Hepatocyte (in vitro differentiated cells): Measurements from ENCODE around the gene SERGEF. TPM values are rescaled to one million over a fixed set of nuclear protein-coding genes. Genes with fewer than 3 reads are reported as not detected.

ENCODE experiments used
- DNase-seq: peaks from one replicate; pipeline ENCODE4 v3.0.0-alpha.2; 2016; ENCODE audit warnings: low spot score
- H2AFZ ChIP-seq: fragments of 200-600 bp; sonication (generic); 2 replicates; pipeline ENCODE4 v1.6.0; 2016; ENCODE audit warnings: antibody characterized with exemption, mild to moderate bottlenecking
- H3K27ac ChIP-seq: fragments of 200-600 bp; sonication (generic); 2 replicates; pipeline ENCODE4 v1.5.1; 2016; ENCODE audit warnings: mild to moderate bottlenecking
- H3K27me3 ChIP-seq: fragments of 200-600 bp; sonication (generic); 2 replicates; pipeline ENCODE4 v1.6.1; 2016
- H3K36me3 ChIP-seq: fragments of 200-600 bp; sonication (generic); replicated peaks from 2 replicates; pipeline ENCODE4 v1.5.1; 2016; ENCODE audit warnings: low read depth; ENCODE audit not compliant: insufficient read depth
- H3K4me1 ChIP-seq: fragments of 200-600 bp; sonication (generic); 2 replicates; pipeline ENCODE4 v1.5.1; 2016; ENCODE audit warnings: mild to moderate bottlenecking, moderate library complexity; ENCODE audit not compliant: insufficient read depth
- H3K4me2 ChIP-seq: fragments of 200-600 bp; sonication (generic); 2 replicates; pipeline ENCODE4 v1.6.0; 2016
- H3K4me3 ChIP-seq: fragments of 200-600 bp; sonication (generic); 2 replicates; pipeline ENCODE4 v1.5.1; 2016; ENCODE audit warnings: mild to moderate bottlenecking
- H3K79me2 ChIP-seq: fragments of 200-600 bp; sonication (generic); 2 replicates; pipeline ENCODE4 v1.6.0; 2017; ENCODE audit warnings: mild to moderate bottlenecking
- H3K9me2 ChIP-seq: fragments of 200-600 bp; sonication (generic); replicated peaks from 2 replicates; pipeline ENCODE4 v1.6.0; 2017; ENCODE audit warnings: mild to moderate bottlenecking; ENCODE audit not compliant: insufficient read depth
- H3K9me3 ChIP-seq: fragments of 200-600 bp; sonication (generic); 2 replicates; pipeline ENCODE4 v1.5.1; 2016; ENCODE audit warnings: low read depth, mild to moderate bottlenecking
- H4K20me1 ChIP-seq: fragments of 200-600 bp; sonication (generic); 2 replicates; pipeline ENCODE4 v1.6.0; 2016; ENCODE audit warnings: mild to moderate bottlenecking; ENCODE audit not compliant: insufficient read depth, poor library complexity, severe bottlenecking
- EZH2 ChIP-seq: fragments of 200-600 bp; sonication (generic); IDR thresholded peaks from 2 replicates; pipeline ENCODE4 v1.6.1; 2016; ENCODE audit warnings: antibody characterized with exemption, mild to moderate bottlenecking, borderline replicate concordance
- EZH2phosphoT487 ChIP-seq: fragments of 200-600 bp; sonication (generic); IDR thresholded peaks from one replicate; pipeline ENCODE4 v1.6.1; 2018; ENCODE audit warnings: antibody characterized with exemption, mild to moderate bottlenecking, low read depth, moderate library complexity; ENCODE audit not compliant: unreplicated experiment, severe bottlenecking
- WGBS: methylation state at CpG from one replicate; pipeline ENCODE4 v1.1.6; 2016; ENCODE audit warnings: low lambda C conversion rate; ENCODE audit errors: missing lambda C conversion rate; 5-methylcytosine and 5-hydroxymethylcytosine counted together
- polyA plus RNA-seq: library from polyadenylated mRNA; unstranded; fragments of >200 nt; fragmentation: Nextera tagmentation; extraction: Ambion mirVana; gene quantifications from 2 replicates; pipeline ENCODE4 v1.2.1, GENCODE V29; 2016
- total RNA-seq: library from RNA; depleted of rRNA; stranded (reverse); fragments of >200 nt; gene quantifications from 2 replicates; pipeline ENCODE4 v1.2.3, GENCODE V29; 2014
- TF ChIP-seq, protein P1 (sequence below): fragments of 200-600 bp; sonication (generic); IDR thresholded peaks from 2 replicates; pipeline ENCODE4 v1.5.1; 2016; ENCODE audit warnings: antibody characterized with exemption, mild to moderate bottlenecking; ENCODE audit not compliant: poor library complexity

SERGEF gene
- total and polyA plus RNA-seq, 2 experiments from 2014 or later, result 21.7 to 28.7 TPM

- Histone ChIP-seq H3K4me2 (no peak overlapping the region), H3K4me1 (no peaks in the 10 kb centered on the region), H3K27me3 (no peaks in the 10 kb centered on the region), H2AFZ (no peak overlapping the region), H3K36me3 (no peaks in the 10 kb centered on the region), H3K9me3 (no peaks in the 10 kb centered on the region), H3K79me2 (no peaks in the 10 kb centered on the region), H3K9me2 (no peaks in the 10 kb centered on the region), H3K27ac (no peak overlapping the region), H4K20me1 (no peaks in the 10 kb centered on the region), H3K4me3 (no peak overlapping the region)
- DNase-seq, result no peak
- TF ChIP-seq EZH2, result no peak
- TF ChIP-seq, protein P1, sequence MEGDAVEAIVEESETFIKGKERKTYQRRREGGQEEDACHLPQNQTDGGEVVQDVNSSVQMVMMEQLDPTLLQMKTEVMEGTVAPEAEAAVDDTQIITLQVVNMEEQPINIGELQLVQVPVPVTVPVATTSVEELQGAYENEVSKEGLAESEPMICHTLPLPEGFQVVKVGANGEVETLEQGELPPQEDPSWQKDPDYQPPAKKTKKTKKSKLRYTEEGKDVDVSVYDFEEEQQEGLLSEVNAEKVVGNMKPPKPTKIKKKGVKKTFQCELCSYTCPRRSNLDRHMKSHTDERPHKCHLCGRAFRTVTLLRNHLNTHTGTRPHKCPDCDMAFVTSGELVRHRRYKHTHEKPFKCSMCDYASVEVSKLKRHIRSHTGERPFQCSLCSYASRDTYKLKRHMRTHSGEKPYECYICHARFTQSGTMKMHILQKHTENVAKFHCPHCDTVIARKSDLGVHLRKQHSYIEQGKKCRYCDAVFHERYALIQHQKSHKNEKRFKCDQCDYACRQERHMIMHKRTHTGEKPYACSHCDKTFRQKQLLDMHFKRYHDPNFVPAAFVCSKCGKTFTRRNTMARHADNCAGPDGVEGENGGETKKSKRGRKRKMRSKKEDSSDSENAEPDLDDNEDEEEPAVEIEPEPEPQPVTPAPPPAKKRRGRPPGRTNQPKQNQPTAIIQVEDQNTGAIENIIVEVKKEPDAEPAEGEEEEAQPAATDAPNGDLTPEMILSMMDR, result no peak
- no peak for TF ChIP-seq EZH2phosphoT487
- 79% methylated on average over 13 of the region's 13 CpGs for WGBS
These were observed 262.6 kb downstream of the SERGEF start for GRCh38 chr11:17750013-17750800.

DNA sequence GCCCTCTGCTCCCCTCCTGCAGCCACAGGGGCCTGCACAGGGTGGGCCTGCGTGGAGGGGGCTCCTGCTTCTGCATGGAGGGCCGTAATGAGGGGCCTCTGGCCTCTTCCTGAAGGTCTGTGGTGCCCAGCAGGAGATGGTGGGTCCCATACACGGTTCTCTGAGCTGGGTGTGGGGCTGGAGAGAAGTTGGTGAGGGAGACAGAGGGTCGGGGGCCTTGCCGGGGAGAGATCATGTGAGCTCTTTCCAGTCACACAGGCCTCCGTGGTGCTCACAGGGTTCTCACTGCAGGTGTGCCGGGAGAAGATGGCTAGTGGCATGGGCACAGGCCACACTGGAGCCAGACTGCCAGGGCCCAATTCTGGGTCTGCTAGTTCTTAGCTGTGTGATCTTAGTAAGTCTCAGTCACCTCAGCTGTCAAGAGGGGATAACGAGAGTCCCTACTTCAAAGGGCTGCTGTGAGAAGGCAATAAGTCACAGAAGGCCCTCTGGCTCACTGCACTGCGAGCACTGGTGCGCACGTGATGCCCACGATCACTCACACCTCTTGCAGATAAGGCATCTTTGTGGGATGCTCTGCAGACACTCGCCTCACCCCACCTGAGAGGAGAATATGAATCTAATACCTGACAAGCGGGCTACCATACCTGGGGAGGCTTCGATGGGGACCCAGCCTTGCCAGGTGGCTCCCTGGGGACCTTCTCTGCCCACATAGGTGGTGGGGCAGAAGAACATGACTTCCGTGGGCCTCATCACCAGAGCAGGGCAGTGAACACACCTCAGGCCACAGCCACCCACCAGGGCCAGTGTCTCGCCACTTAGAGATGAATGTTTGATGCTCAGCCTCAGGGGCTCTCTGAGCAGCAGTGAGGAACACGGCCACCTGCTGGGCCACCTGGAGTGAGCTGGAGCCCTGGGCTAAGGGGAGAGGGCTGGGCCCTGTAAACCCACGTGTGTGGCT is 263.8 kb downstream of the SERGEF start:
- H3K27me3 ChIP-seq, result no peaks in the 10 kb centered on the region
- no peak overlapping the region for H3K4me3 ChIP-seq
- WGBS, result 84% methylated on average over 19 of the region's 19 CpGs
- no peaks in the 10 kb centered on the region for H3K9me2 ChIP-seq
- no peaks in the 10 kb centered on the region for H3K36me3 ChIP-seq
- no peak overlapping the region for H3K27ac ChIP-seq
- H2AFZ ChIP-seq, result no peak overlapping the region
- no peaks in the 10 kb centered on the region for H3K79me2 ChIP-seq
- no peaks in the 10 kb centered on the region for H3K4me1 ChIP-seq
- H3K4me2 ChIP-seq, result no peak overlapping the region
- no peaks in the 10 kb centered on the region for H4K20me1 ChIP-seq
- H3K9me3 ChIP-seq, result no peaks in the 10 kb centered on the region
- DNase-seq, result no peak
- TF ChIP-seq EZH2phosphoT487, result no peak
- TF ChIP-seq EZH2, result no peak
- TF ChIP-seq, protein P1, result no peak

- DNase-seq, result no peak
- Histone ChIP-seq H4K20me1 (no peaks in the 10 kb centered on the region), H3K4me2 (no peak overlapping the region), H3K4me3 (no peak overlapping the region), H3K9me3 (no peaks in the 10 kb centered on the region), H3K27me3 (no peaks in the 10 kb centered on the region), H3K9me2 (no peaks in the 10 kb centered on the region), H3K27ac (no peak overlapping the region), H2AFZ (no peak overlapping the region), H3K4me1 (no peaks in the 10 kb centered on the region), H3K36me3 (no peaks in the 10 kb centered on the region), H3K79me2 (no peaks in the 10 kb centered on the region)
- 82% methylated on average over 8 of the region's 8 CpGs for WGBS
- no peak for TF ChIP-seq EZH2
- TF ChIP-seq, protein P1, result no peak
These were observed 264.8 kb downstream of the SERGEF start for GRCh38 chr11:17748044-17748443.
